ENCODE data around the gene SASH3. TPM values are rescaled to one million over a fixed set of nuclear protein-coding genes. Genes with fewer than 3 reads are reported as not detected.

The SASH3 gene
- total and polyA plus RNA-seq, 2 donors (not counting 1 experiment from before 2014, with no cell fraction given), result 224 to 240 TPM

- Mint-ChIP-seq H3K27ac (no peak overlapping the region), H3K27me3 (no peaks in the 10 kb centered on the region), H3K4me3 (no peak overlapping the region), H3K9me3 (ENCODE audit: insufficient read depth) (no peaks in the 10 kb centered on the region), H3K4me1 (peaks cover 34% of the 10 kb centered on the region)
- intact Hi-C loops (cut with micrococcal nuclease), result loop anchor here (5.0 kb wide), 1 partner anchor 46 kb away; no protein-coding TSS in a partner anchor
- H3K36me3 ChIP-seq (replicated peaks in 1 of 2; ENCODE audit: control extremely low read depth in 1 of 2, control insufficient read depth in 1 of 2, extremely low read depth in 1 of 2, insufficient read depth in 2 of 2, low read length in 1 of 2), result no peaks in the 10 kb centered on the region
- no peak for TF ChIP-seq EZH2 (IDR thresholded peaks at IDR 0.05; ENCODE audit: borderline replicate concordance, insufficient read depth, low read depth, low read length, poor library complexity, severe bottlenecking)
- TF ChIP-seq CTCF (IDR thresholded peaks at IDR 0.05), result no peak
- CTCF ChIA-PET, result interaction anchor here (1.0 to 2.8 kb wide), 4 partner anchors 14 to 86 kb away, joined by 3 to 9 read pairs (median 3); no protein-coding TSS in a partner anchor
- DNase-seq (no peak), ATAC-seq (ENCODE audit: low read depth) (no peak)
- H4K20me1 ChIP-seq (ENCODE audit: control insufficient read depth, insufficient read depth, low read length, poor library complexity, severe bottlenecking), result no peaks in the 10 kb centered on the region
- H3K4me3 ChIP-seq (ENCODE audit: control extremely low read depth in 1 of 5, extremely low read depth in 1 of 5, insufficient read depth in 1 of 5, low read depth in 2 of 5, low read length in 4 of 5), result no peak overlapping the region
- H3K27ac ChIP-seq (ENCODE audit: low read length in 2 of 2), result no peak overlapping the region
- H2AFZ ChIP-seq (ENCODE audit: insufficient read depth, low read depth, low read length, poor library complexity, severe bottlenecking), result no peak overlapping the region
- no peaks in the 10 kb centered on the region for H3K27me3 ChIP-seq (replicated peaks in 1 of 4; ENCODE audit: control extremely low read depth in 1 of 4, control insufficient read depth in 3 of 4, insufficient read depth in 4 of 4, low read length in 3 of 4)
- no peaks in the 10 kb centered on the region for H3K79me2 ChIP-seq (ENCODE audit: control insufficient read depth, insufficient read depth, low read length)
- H3K9me3 ChIP-seq (ENCODE audit: control extremely low read depth in 1 of 3, control insufficient read depth in 2 of 3, insufficient read depth in 1 of 3, low read length in 2 of 3), result no peaks in the 10 kb centered on the region
- no peak overlapping the region for H3K9ac ChIP-seq (ENCODE audit: low read length)
- H3K4me1 ChIP-seq (ENCODE audit: control insufficient read depth in 2 of 2, insufficient read depth in 2 of 2, low read length in 2 of 2), result peaks cover 27 to 35% of the 10 kb centered on the region in 2 donors
- POLR2A ChIA-PET, result interaction anchor here (2.0 kb wide), 1 partner anchor 19 kb away, joined by 5 read pairs; no protein-coding TSS in a partner anchor
- whole genome bisulfite sequencing (ENCODE audit: insufficient coverage), result 100% methylated on average over 1 of the region's 6 CpGs
- H3K4me2 ChIP-seq (replicated peaks; ENCODE audit: low read depth, low read length, poor library complexity, severe bottlenecking), result no peak overlapping the region
Measured at GRCh38 chrX:129736491-129736890, 43.3 kb upstream of the SASH3 start.

- ATAC-seq (ENCODE audit: low read depth) (peak; percentile 71), DNase-seq (peak; percentile 64)
- CTCF ChIA-PET, result interaction anchor here (0.8 to 2.8 kb wide), 10 partner anchors 18 to 168 kb away, joined by 3 to 9 read pairs (median 4); partner anchors contain the start of genes SASH3 and UTP14A
- Histone ChIP-seq H3K4me2 (replicated peaks; ENCODE audit: low read depth, low read length, poor library complexity, severe bottlenecking) (peak overlapping the region; percentile 13), H3K79me2 (ENCODE audit: control insufficient read depth, insufficient read depth, low read length) (no peaks in the 10 kb centered on the region), H3K4me1 (ENCODE audit: control insufficient read depth in 2 of 2, insufficient read depth in 2 of 2, low read length in 2 of 2) (peaks cover 26 to 28% of the 10 kb centered on the region in 2 donors), H3K36me3 (replicated peaks in 1 of 2; ENCODE audit: control extremely low read depth in 1 of 2, control insufficient read depth in 1 of 2, extremely low read depth in 1 of 2, insufficient read depth in 2 of 2, low read length in 1 of 2) (no peaks in the 10 kb centered on the region), H3K9me3 (ENCODE audit: control extremely low read depth in 1 of 3, control insufficient read depth in 2 of 3, insufficient read depth in 1 of 3, low read length in 2 of 3) (no peaks in the 10 kb centered on the region), H3K4me3 (ENCODE audit: control extremely low read depth in 1 of 5, extremely low read depth in 1 of 5, insufficient read depth in 1 of 5, low read depth in 2 of 5, low read length in 4 of 5) (no peak overlapping the region), H3K9ac (ENCODE audit: low read length) (no peak overlapping the region), H3K27ac (ENCODE audit: low read length in 2 of 2) (peak overlapping the region in 1 of 2 donors; percentile 6), H3K27me3 (replicated peaks in 1 of 4; ENCODE audit: control extremely low read depth in 1 of 4, control insufficient read depth in 3 of 4, insufficient read depth in 4 of 4, low read length in 3 of 4) (no peaks in the 10 kb centered on the region), H4K20me1 (ENCODE audit: control insufficient read depth, insufficient read depth, low read length, poor library complexity, severe bottlenecking) (no peaks in the 10 kb centered on the region), H2AFZ (ENCODE audit: insufficient read depth, low read depth, low read length, poor library complexity, severe bottlenecking) (no peak overlapping the region)
- no peaks in the 10 kb centered on the region for H3K27me3 Mint-ChIP-seq
- 0% methylated on average over 1 of the region's 5 CpGs for WGBS (ENCODE audit: insufficient coverage)
- intact Hi-C loops (cut with micrococcal nuclease), result loop anchor here (5.0 kb wide), 1 partner anchor 44 kb away; no protein-coding TSS in a partner anchor
- TF ChIP-seq EZH2 (IDR thresholded peaks at IDR 0.05; ENCODE audit: borderline replicate concordance, insufficient read depth, low read depth, low read length, poor library complexity, severe bottlenecking), result no peak
- POLR2A ChIA-PET, result interaction anchor here (0.7 to 2.2 kb wide), 6 partner anchors 17 to 49 kb away, joined by 3 to 7 read pairs (median 3); partner anchors contain the start of gene SASH3
- H3K4me3 Mint-ChIP-seq, result peak overlapping the region; percentile 45
- H3K27ac Mint-ChIP-seq, result peak overlapping the region; percentile 83
- H3K9me3 Mint-ChIP-seq (ENCODE audit: insufficient read depth), result no peaks in the 10 kb centered on the region
- peaks cover 30% of the 10 kb centered on the region for H3K4me1 Mint-ChIP-seq
Measured at GRCh38 chrX:129737916-129738315, 41.8 kb upstream of the SASH3 start.
